ENCODE data around the gene PAM16.
"Not testable (repeated sequence)": the region's sequence is repeated elsewhere in the genome, so short reads cannot be mapped to it uniquely, and the experiment has no call there.

Gene PAM16

DNA sequence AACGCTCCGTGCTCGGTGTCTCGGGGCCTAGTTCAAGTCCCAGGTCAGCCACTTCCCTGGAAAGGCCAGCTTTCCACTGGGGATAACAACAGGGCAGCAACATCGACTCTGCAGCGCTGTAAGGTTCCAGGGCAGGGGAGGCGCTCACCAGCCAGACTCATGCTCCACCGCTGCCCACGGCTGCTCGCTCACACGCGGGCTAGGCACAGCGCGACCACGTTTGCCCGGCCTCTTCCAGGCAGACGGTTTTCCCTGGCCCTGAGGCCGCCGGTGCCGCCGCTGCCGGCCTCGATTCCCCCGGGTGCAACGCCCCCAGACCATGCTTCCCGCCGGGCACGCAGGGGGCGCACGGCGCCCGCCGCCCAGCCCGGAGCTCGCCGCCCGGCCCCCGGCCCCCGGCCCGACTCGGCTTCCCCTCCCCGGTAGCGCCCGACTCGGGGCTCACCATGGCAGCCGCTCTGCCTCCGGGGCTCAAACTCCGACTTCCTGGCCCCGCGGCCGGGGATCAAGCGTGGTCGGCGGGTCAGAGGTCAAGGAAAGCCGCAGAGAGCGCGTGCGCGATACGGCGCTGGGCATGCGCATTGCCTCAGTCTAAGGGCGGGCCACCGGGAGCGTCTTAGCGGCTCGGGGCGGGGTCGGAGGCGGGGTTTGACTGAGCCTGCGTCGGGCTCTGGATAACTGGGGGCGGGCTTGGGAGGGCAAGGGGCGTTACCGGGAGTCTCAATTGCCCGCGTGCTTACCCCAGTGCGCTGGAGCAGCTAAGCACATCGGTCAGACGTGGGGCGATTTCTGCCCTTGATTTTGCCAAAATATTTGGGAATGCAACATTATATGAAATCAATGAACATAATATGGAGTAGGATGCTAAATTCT is at the start of gene PAM16:
TSS of gene PAM16 (minus strand) at position 535 of the 873 bp plus-strand sequence. CDS start at position 448, 87 bp downstream.
- peak; percentile 93 for DNase-seq

DNA sequence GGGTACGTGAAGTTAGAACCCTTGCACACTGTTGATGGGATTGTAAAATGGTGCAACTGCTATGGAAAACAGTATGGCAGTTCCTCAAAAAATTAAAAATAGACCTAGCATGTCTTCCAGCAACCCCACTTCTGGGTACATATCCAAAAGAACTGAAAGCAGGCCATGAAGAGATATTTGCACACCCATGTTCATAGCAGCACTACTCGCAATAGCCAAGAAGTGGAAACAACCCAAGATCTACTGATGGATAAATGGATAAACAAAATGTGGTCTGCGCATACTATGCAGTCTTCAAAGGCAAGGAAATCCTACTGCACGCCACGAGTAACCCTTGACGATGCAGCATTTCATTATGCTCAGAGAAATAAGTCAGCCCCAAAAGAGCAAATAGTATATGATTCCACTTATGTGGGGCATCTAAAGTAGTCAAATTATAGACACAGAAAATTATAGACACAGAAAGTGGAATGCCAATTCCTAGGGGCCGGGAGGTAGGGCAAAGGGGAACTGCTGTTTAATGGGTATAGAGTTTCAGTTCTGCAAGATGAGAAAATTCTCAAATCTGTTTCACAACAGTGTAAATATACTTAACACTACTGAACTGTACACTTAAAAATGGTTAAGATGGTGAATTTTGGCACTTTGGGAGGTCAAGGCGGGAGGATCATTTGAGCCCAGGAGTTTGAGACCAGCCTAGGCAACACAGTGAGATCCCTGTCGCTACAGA is 48.0 kb upstream of the PAM16 start:
- no peak for DNase-seq

- no peak for DNase-seq
These were observed 44.1 kb upstream of the PAM16 start for GRCh38 chr16:4395055-4395726.

DNA sequence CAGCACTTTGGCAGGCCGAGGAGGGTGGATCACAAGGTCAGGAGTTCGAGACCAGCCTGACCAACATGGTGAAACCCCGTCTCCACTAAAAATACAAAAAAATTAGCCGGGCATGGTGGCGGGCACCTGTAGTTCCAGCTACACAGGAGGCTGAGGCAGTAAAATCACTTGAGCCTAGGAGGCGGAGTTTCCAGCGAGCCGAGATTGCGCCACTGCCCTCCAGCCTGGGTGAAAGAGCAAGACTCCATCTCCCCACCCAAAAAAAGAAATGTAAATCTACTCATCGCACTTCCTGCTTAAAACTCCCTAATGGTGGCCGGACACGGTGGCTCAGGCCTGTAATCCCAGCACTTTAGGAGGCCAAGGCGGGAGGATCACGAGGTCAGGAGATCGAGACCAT is 42.7 kb upstream of the PAM16 start:
- not testable (repeated sequence) for DNase-seq

GRCh38 chr16:4393240-4393600 is 42.1 kb upstream of the PAM16 start:
- DNase-seq = no peak

- peak; percentile 92 for DNase-seq
These were observed 41.5 kb upstream of the PAM16 start for GRCh38 chr16:4392382-4393239.

DNA sequence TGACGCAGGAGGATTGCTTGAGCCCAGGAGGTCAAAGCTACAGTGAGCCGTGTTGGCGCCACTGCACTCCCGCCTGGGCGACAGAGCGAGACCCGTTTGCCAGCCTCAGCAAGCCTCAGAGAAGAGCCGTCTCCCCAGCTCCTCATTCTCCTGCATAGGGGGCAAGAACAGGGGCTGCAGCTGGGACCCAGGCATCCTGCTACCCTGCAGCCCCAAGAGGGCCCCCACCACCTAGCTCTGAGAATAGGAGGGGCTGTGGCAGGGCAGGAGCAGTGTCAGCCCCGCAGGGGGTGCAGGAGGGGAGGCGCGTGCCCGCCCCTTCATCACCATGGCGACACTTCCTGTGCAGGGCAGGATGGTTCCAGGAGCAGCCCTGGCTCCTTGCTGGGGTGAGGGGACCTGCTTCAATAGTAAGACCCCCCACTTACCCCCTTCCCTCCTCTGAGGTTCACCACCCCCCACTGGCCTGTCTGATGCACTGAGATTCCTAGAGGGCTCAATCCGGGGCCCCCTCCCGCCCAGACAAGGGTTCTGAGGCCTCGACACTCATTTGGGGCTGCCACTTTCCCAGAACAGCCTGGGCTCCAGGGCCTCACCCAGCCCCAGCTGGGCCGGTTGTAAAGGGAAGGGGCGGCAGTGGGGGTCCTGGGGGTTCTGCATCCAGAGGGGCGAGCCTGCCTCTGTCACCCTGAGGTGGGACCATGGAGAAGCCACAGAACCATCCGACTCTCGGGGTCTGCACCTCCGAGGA is 40.7 kb upstream of the PAM16 start:
- DNase-seq = no peak

DNA sequence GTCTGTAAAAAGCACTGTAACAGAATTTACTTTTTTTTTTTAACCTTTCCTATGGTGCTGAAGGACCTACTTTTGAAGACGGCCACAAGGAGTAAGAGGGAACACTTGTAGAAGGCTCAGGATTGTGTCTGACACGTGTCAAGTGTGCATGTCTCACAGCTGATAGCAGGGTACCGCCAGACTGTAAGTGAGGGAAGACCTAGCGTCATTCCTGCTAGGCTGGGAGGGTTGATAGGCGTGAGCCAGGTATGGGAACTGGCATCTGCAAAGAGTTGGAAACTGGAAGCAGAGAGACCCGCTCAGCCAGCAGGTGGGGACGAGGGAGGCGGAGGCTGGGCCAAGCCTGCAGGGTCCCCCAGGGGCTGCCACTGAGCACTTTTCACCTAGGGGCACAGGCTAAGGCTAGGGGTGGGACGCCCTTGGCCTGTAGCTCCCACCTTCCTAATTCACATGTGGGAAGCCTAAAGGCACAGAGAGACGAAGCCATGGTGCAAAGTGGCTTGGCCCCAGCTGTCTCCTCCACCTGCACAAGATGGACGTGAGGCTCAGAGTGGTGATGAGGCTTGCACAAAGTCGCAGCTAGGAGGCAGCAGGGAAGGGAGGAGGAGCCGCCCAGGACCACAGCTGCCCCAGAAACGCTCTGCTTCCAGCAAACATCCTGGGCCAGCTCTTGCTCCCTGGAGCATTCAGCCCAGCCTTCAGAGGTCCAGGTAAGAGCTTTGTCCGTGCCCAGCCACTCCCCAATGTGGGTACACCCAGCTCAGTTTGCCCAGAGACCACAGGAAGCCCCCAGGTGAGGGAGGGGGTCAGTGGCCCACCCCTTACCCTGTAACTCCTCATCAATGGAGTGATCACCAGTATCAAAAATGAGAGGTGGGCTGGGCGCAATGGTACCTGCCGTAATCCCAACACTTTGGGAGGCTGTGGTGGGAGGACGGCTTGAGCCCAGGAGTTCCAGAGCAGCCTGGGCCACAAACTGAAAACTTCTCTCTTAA is 39.4 kb upstream of the PAM16 start:
- DNase-seq = no peak

GRCh38 chr16:4389051-4389955 is 38.2 kb upstream of the PAM16 start:
- DNase-seq = no peak

GRCh38 chr16:4388271-4389021 is 37.3 kb upstream of the PAM16 start:
- DNase-seq = peak; percentile 56

GRCh38 chr16:4387781-4388180 is 36.7 kb upstream of the PAM16 start:
- no peak for DNase-seq

DNA sequence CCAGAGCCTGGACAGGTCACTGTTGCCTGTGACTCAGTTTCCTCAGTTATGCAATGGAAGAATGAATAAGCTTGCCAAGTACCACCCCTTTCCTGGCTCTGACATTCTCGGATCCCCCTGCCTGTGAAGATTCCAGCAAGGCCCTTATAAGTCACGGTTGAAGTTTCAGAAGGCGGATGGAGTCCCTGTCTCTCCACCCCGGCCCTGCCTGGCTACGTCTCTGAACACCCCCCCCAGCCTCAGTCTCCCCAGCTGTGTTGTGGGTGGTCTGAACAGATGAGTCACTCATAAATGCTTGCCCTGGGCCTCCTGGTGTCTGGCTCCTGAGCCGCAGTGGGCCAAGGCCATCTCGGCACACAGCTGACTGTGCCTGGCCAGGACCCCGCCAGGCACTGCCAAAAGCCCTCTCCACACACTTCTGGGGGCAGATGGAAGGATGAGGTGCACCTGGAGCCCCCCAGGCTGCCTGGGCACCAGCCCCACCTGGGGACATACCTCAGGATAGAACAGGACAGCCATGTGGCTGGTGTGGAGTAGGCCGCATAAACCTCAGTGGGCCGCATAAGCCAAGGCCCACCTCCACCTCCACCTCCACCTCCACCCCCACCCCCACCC is 35.9 kb upstream of the PAM16 start:
- DNase-seq = no peak

- DNase-seq = no peak
These were observed 35.3 kb upstream of the PAM16 start for GRCh38 chr16:4386451-4386805.

- DNase-seq = no peak
These were observed 34.8 kb upstream of the PAM16 start for GRCh38 chr16:4385789-4386450.

DNA sequence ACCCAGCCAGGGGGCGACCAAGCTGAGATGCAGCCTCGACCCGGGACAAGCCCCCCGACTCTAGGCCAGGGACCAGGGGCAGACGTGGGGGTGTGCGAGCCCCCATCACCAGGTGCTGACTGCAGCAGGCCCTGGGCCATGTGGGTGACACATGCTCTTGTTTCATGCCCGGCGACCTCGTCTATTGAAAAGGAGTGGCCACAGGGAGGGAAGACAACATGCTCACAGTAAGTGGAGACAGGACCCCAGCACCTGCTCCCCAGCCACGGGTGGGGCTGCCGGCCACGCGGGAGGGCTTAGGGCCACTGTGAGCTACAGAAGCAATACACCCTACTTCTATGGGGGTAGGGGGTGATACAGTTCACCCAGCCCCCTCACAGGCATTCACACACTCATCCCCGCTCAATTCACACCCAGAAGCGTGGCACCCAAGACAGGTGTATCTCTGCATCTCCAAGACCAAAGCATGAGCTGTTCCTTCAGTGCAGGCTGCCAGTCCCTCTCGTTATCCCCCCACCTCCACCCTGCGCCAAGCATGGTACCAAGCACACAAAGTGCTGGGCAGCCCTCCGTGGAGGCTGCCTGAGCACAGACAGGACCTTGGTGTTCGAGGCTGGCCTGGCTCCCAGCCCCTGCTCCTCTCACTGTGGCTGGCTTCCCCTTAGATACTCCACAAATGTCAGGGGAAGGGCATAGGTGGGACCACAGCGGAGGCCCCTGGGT is 34.1 kb upstream of the PAM16 start:
- DNase-seq = no peak

DNA sequence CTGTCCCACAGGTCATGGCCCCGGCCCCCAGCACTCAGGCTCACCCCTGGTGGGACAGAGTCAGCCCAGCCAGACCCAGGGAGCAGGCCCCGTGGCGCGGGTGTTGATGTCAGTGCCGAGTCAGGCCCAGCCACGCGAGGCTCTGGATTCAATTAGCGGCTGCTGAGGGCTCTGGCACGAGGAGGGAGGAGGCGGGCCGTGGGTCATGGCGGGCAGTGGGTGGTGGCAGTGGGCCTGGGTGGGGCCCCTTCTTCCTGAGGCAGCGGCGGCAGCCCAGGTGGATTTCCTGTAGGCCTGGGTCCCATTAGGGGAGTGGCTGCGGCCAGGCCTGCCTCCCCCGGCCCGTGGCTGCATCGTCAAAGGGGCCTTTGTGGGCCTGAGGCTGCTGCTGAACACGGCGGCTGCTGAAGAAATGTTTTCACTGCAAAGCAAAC is 33.4 kb upstream of the PAM16 start:
- peak; percentile 66 for DNase-seq

Data from fibroblast of skin of right biceps (primary cell).